ENCODE data around the gene UGT1A5. TPM values are rescaled to one million over a fixed set of nuclear protein-coding genes. Genes with fewer than 3 reads are reported as not detected.
"Not testable (repeated sequence)": the region's sequence is repeated elsewhere in the genome, so short reads cannot be mapped to it uniquely, and the experiment has no call there.

Gene UGT1A5
- total RNA-seq, 6 experiments from 2014 or later, result 1.3 to 10.0 (median 3.8) TPM

DNA sequence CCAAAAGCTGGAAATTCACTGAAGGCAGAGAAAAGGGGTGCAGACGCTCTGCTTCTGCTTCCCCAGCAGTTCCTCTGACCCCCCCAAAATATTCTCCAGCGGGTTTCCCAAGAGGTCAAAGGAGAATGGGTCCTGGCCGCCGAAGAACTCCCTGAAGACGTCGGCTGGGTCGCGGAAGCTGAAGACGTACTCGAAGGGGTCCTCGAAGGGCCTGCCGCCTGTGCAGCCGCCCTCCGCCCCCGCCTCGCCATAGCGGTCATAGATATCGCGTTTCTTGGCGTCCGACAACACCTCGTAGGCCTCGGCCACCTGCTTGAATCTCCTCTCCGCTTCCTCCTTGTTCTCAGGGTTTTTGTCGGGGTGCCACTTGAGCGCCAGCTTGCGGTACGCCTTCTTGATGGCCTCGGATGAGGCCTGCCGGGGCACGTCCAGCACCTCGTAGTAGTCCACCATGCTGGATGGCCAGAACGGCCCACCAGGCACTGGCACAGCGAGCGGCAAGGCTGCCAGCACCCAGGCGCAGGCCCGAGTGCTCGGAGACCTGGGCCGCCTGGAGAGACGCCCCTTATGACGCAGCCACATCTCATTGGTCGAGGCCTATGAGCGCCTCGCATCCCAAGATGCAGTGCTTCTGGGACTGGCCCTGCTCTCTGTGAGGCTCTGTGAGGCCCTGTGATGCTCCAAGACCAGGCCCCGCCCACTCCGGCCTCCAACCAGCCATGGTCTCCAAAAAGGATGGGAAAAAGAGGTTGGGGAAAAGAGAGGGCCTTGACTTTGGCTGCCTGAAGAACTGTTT, 31.0 kb downstream of the UGT1A5 start:
- H3K4me1 ChIP-seq, result peaks cover 0 to 64% (median 17%) of the 10 kb centered on the region in 4 donors
- no peaks in the 10 kb centered on the region for H3K27me3 ChIP-seq
- ATAC-seq (no peak), DNase-seq (peak in 1 of 3 donors; percentile 58)
- peaks cover 0 to 11% (median 0%) of the 10 kb centered on the region in 4 donors for H3K36me3 ChIP-seq
- intact Hi-C loops (cut with DNase I), result no loop called here
- H3K4me3 ChIP-seq, result no peak overlapping the region
- no peak overlapping the region for H3K27ac ChIP-seq
- WGBS (ENCODE audit: insufficient coverage, low coverage, low lambda C conversion rate, missing lambda C conversion rate), result 74% methylated on average over 13 of the region's 46 CpGs
- TF ChIP-seq, protein P1, sequence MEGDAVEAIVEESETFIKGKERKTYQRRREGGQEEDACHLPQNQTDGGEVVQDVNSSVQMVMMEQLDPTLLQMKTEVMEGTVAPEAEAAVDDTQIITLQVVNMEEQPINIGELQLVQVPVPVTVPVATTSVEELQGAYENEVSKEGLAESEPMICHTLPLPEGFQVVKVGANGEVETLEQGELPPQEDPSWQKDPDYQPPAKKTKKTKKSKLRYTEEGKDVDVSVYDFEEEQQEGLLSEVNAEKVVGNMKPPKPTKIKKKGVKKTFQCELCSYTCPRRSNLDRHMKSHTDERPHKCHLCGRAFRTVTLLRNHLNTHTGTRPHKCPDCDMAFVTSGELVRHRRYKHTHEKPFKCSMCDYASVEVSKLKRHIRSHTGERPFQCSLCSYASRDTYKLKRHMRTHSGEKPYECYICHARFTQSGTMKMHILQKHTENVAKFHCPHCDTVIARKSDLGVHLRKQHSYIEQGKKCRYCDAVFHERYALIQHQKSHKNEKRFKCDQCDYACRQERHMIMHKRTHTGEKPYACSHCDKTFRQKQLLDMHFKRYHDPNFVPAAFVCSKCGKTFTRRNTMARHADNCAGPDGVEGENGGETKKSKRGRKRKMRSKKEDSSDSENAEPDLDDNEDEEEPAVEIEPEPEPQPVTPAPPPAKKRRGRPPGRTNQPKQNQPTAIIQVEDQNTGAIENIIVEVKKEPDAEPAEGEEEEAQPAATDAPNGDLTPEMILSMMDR (IDR thresholded peaks at IDR 0.05), result no peak
- no peak for TF ChIP-seq POLR2A (IDR thresholded peaks at IDR 0.05)
- H3K9me3 ChIP-seq, result no peaks in the 10 kb centered on the region

DNA sequence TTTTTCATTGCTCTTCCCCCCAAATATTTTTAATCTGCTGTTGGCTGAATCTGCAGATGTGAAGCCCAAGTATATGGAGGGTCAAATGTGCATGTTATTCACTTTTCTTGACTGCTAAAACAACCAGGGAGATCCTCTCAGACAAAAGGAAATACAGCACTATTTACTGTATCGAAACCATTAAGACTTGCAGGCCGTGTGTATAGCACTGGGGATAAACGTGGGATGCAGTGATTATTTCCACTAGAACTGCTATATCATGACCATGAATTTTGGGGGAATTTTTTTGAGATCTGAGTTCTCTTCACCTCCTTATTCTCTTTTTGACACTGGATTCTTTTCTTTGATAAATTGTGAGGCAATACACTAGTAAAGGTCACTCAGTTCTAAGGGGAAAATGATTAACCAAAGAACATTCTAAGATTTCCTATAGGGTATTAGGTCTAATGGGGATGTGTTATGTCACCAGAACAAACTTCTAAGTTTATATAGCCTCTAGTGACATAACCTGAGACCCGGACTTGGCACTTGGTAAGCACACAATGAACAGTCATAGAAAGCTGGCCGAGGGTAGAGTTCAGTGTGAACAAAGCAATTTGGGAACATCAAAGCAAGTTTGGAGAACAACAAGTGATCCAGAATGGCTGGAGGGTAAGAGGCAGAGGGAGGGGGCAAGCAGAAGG, 32.5 kb downstream of the UGT1A5 start:
- TF ChIP-seq, protein P1 (IDR thresholded peaks at IDR 0.05), result no peak
- no peak for TF ChIP-seq POLR2A (IDR thresholded peaks at IDR 0.05)
- Histone ChIP-seq H3K4me1 (peaks cover 0 to 49% (median 14%) of the 10 kb centered on the region in 4 donors), H3K4me3 (peak overlapping the region in 1 of 3 donors; percentile 37), H3K9me3 (no peaks in the 10 kb centered on the region), H3K27me3 (no peaks in the 10 kb centered on the region), H3K36me3 (peaks cover 0 to 11% (median 0%) of the 10 kb centered on the region in 4 donors), H3K27ac (peak overlapping the region in 2 of 3 donors; percentile 28 to 92)
- ATAC-seq (peak; percentile 45 to 89 (median 78)), DNase-seq (peak in 1 of 3 donors; percentile 76)
- intact Hi-C loops (cut with DNase I), result no loop called here
- 27% methylated on average over 5 of the region's 5 CpGs for WGBS (ENCODE audit: insufficient coverage, low coverage, low lambda C conversion rate, missing lambda C conversion rate)

DNA sequence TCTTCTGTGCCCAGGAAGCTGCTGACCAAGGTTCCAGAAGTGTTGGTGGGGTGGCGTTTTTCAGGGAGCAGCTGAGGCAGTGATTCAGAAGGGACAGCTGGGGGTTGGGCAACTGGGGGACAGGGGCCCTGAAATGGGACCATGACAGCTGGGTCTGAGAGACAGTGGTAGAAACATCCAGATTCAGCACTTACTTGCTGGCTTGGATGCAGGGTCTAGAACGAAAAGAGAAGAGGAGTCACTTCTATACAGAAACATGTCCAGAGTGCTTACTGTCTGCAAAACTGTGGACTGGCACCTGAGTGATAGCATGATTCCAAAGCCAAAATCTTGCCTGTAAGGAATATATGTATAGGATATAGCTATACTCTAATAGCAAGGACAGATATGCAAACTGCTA, 33.1 kb downstream of the UGT1A5 start:
- intact Hi-C loops (cut with DNase I); DNase-seq; H3K9me3 ChIP-seq; ATAC-seq; H3K27me3 ChIP-seq: not testable (repeated sequence)
- Histone ChIP-seq H3K36me3 (peaks cover 0 to 11% (median 0%) of the 10 kb centered on the region in 4 donors), H3K27ac (peak overlapping the region in 2 of 3 donors; percentile 28 to 92), H3K4me3 (peak overlapping the region in 1 of 3 donors; percentile 37), H3K4me1 (peaks cover 0 to 44% (median 14%) of the 10 kb centered on the region in 4 donors)
- 41% methylated on average over 2 of the region's 2 CpGs for WGBS (ENCODE audit: insufficient coverage, low coverage, low lambda C conversion rate, missing lambda C conversion rate)

DNA sequence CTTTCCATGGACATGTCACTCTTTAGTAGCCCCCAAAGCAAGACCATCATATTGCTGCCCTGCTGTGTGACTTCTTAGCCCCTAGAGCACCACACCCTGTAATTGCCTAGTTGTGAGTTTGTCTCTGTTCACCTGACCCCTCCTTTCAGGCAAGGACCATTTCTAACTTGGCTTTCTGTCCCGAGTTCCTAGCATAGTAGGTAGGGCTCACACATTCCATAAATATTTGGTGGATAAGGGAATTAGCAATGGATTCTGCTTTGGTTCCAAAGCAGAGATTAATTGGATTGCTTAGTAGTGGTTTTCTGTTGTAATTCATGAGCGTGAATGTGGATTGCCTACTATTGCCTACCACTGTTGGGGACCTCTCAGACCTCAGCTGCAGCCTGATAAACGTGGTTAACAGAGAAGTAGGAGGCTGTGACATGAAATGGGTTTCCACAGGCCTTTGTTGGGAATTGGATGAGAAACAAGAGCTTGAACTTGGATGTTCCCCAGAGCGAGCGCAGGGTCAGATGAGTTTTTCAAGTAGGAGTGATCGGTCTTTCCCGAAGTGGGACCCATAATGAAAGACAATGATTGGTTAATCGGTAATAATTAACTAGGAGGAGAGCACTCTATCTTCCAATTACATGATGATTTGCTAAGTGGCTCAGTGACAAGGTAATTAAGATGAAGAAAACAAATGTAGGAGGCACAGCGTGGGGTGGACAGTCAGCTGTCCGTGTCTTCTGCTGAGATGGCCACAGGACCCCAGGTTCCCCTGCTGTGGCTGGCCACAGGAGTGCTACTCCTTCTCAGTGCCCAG, 34.0 kb downstream of the UGT1A5 start:
- H3K4me1 ChIP-seq, result peaks cover 0 to 43% (median 17%) of the 10 kb centered on the region in 4 donors
- intact Hi-C loops (cut with DNase I), result no loop called here
- no peaks in the 10 kb centered on the region for H3K9me3 ChIP-seq
- TF ChIP-seq, protein P1 (IDR thresholded peaks at IDR 0.05), result no peak
- TF ChIP-seq POLR2A (IDR thresholded peaks at IDR 0.05), result no peak
- DNase-seq (peak in 1 of 3 donors; percentile 76), ATAC-seq (peak; percentile 30 to 52 (median 42))
- WGBS (ENCODE audit: insufficient coverage, low coverage, low lambda C conversion rate, missing lambda C conversion rate), result 42% methylated on average over 8 of the region's 10 CpGs
- peak overlapping the region in 2 of 3 donors; percentile 28 to 92 for H3K27ac ChIP-seq
- H3K36me3 ChIP-seq, result peaks cover 0 to 11% (median 0%) of the 10 kb centered on the region in 4 donors
- peak overlapping the region in 1 of 3 donors; percentile 65 for H3K4me3 ChIP-seq
- no peaks in the 10 kb centered on the region for H3K27me3 ChIP-seq
